HG03103 (cell line): ENCODE results near the gene NFATC2.
"Not testable (repeated sequence)": the region's sequence is repeated elsewhere in the genome, so short reads cannot be mapped to it uniquely, and the experiment has no call there.

ENCODE experiments used
- ATAC-seq: cut with Tn5 transposase; IDR thresholded peaks from one replicate; pipeline ENCODE4 v1.9.1; 2021; ENCODE audit warnings: low read depth; ENCODE audit not compliant: unreplicated experiment

The NFATC2 gene

GRCh38 chr20:51482836-51483473 is 59.6 kb downstream of the NFATC2 start:
- ATAC-seq, result no peak

- no peak for ATAC-seq
Measured at GRCh38 chr20:51481341-51481914, 61.1 kb downstream of the NFATC2 start.

- ATAC-seq, result no peak
Measured at GRCh38 chr20:51480507-51481270, 61.8 kb downstream of the NFATC2 start.

GRCh38 chr20:51476106-51476505 is 66.4 kb downstream of the NFATC2 start:
- not testable (repeated sequence) for ATAC-seq

GRCh38 chr20:51473771-51474170 is 68.7 kb downstream of the NFATC2 start:
- no peak for ATAC-seq

- ATAC-seq, result no peak
Measured at GRCh38 chr20:51473256-51473655, 69.3 kb downstream of the NFATC2 start.

GRCh38 chr20:51470907-51471411 is 71.6 kb downstream of the NFATC2 start:
- ATAC-seq, result no peak

- ATAC-seq, result no peak
Measured at GRCh38 chr20:51470499-51470820, 72.1 kb downstream of the NFATC2 start.

GRCh38 chr20:51469578-51470498 is 72.7 kb downstream of the NFATC2 start:
- no peak for ATAC-seq

- no peak for ATAC-seq
Measured at GRCh38 chr20:51469046-51469445, 73.5 kb downstream of the NFATC2 start.

- no peak for ATAC-seq
Measured at GRCh38 chr20:51468636-51469035, 73.9 kb downstream of the NFATC2 start.

GRCh38 chr20:51467956-51468626 is 74.4 kb downstream of the NFATC2 start:
- no peak for ATAC-seq

- no peak for ATAC-seq
Measured at GRCh38 chr20:51463998-51464397, 78.5 kb downstream of the NFATC2 start.

- ATAC-seq, result no peak
Measured at GRCh38 chr20:51463560-51463959, 79.0 kb downstream of the NFATC2 start.

- no peak for ATAC-seq
Measured at GRCh38 chr20:51462566-51463276, 79.8 kb downstream of the NFATC2 start.

GRCh38 chr20:51461846-51462245 is 80.7 kb downstream of the NFATC2 start:
- not testable (repeated sequence) for ATAC-seq

- peak; percentile 17 for ATAC-seq
Measured at GRCh38 chr20:51461306-51461705, 81.2 kb downstream of the NFATC2 start.

- ATAC-seq, result peak; percentile 96
Measured at GRCh38 chr20:51460569-51461265, 81.8 kb downstream of the NFATC2 start.

GRCh38 chr20:51460163-51460562 is 82.4 kb downstream of the NFATC2 start:
- no peak for ATAC-seq
